Epidermal melanocyte (primary cell): ENCODE results near the gene TCEAL4.
"Not testable (repeated sequence)": the region's sequence is repeated elsewhere in the genome, so short reads cannot be mapped to it uniquely, and the experiment has no call there.

Experiments
- DNase-seq: peaks from one replicate; pipeline ENCODE4 v3.0.0; 2011; ENCODE audit warnings: low spot score; ENCODE audit not compliant: insufficient read length

Gene TCEAL4

GRCh38 chrX:103586659-103587058, 1.3 kb downstream of the TCEAL4 start:
- no peak for DNase-seq

GRCh38 chrX:103592295-103592694, 7.0 kb downstream of the TCEAL4 start:
- DNase-seq: not testable (repeated sequence)

GRCh38 chrX:103595202-103595601, 9.9 kb downstream of the TCEAL4 start:
- not testable (repeated sequence) for DNase-seq

- DNase-seq: no peak
Measured at GRCh38 chrX:103607364-103608305, 22.3 kb downstream of the TCEAL4 start, which contains the start of gene TCEAL3. Gene TCEAL3 (plus strand): TSS chrX:103607963. CDS start chrX:103609065, 1,102 bp downstream.

GRCh38 chrX:103608306-103608963, 23.1 kb downstream of the TCEAL4 start:
- DNase-seq: no peak

- no peak for DNase-seq
Measured at GRCh38 chrX:103610282-103610681, 25.0 kb downstream of the TCEAL4 start.

GRCh38 chrX:103613362-103613890, 28.1 kb downstream of the TCEAL4 start:
- no peak for DNase-seq

- DNase-seq: no peak
Measured at GRCh38 chrX:103614999-103615398, 29.7 kb downstream of the TCEAL4 start.

- no peak for DNase-seq
Measured at GRCh38 chrX:103615781-103616371, 30.6 kb downstream of the TCEAL4 start.

GRCh38 chrX:103616676-103617186, 31.4 kb downstream of the TCEAL4 start:
- no peak for DNase-seq

- no peak for DNase-seq
Measured at GRCh38 chrX:103624111-103624510, 38.8 kb downstream of the TCEAL4 start.

- no peak for DNase-seq
Measured at GRCh38 chrX:103626855-103627254, 41.5 kb downstream of the TCEAL4 start.

- no peak for DNase-seq
Measured at GRCh38 chrX:103628386-103629317, 43.3 kb downstream of the TCEAL4 start, which contains the start of gene TCEAL1. Gene TCEAL1 (plus strand): TSS chrX:103628975. CDS start chrX:103629917, 942 bp downstream.

GRCh38 chrX:103629318-103630170, 44.2 kb downstream of the TCEAL4 start:
- no peak for DNase-seq

- DNase-seq: no peak
Measured at GRCh38 chrX:103630171-103630511, 44.8 kb downstream of the TCEAL4 start.

GRCh38 chrX:103631145-103631544, 45.8 kb downstream of the TCEAL4 start:
- DNase-seq: no peak

- no peak for DNase-seq
Measured at GRCh38 chrX:103635436-103635835, 50.1 kb downstream of the TCEAL4 start.
